T-helper 1 cell treated with Interleukin-12 subunit alpha and Interleukin-12 subunit beta and Interleukin-4 antibody, amounts not matched to agents 30 μg/mL and 1 μg/mL, for 36 hours (primary cell): ENCODE results near the gene HIKESHI.
A peak's percentile ranks its signal among the peaks of the same experiment; 100 is the strongest.
"Not testable (repeated sequence)": the region's sequence is repeated elsewhere in the genome, so short reads cannot be mapped to it uniquely, and the experiment has no call there.

Experiments
- H3K27ac Mint-ChIP-seq: one replicate; pipeline ENCODE4 v1.8.0; 2021; ENCODE audit warnings: mild to moderate bottlenecking, mixed read lengths
- H3K27me3 Mint-ChIP-seq: one replicate; pipeline ENCODE4 v1.8.0; 2021; ENCODE audit warnings: low read depth, mixed read lengths
- H3K36me3 Mint-ChIP-seq: one replicate; pipeline ENCODE4 v1.8.0; 2021; ENCODE audit warnings: low read depth, mixed read lengths
- H3K4me1 Mint-ChIP-seq: one replicate; pipeline ENCODE4 v1.8.0; 2021; ENCODE audit warnings: low read depth, mixed read lengths
- H3K4me3 Mint-ChIP-seq: one replicate; pipeline ENCODE4 v1.8.0; 2021; ENCODE audit warnings: mild to moderate bottlenecking, moderate library complexity, mixed read lengths
- H3K9me3 Mint-ChIP-seq: one replicate; pipeline ENCODE4 v1.8.0; 2021; ENCODE audit warnings: mixed read lengths

Gene HIKESHI

DNA sequence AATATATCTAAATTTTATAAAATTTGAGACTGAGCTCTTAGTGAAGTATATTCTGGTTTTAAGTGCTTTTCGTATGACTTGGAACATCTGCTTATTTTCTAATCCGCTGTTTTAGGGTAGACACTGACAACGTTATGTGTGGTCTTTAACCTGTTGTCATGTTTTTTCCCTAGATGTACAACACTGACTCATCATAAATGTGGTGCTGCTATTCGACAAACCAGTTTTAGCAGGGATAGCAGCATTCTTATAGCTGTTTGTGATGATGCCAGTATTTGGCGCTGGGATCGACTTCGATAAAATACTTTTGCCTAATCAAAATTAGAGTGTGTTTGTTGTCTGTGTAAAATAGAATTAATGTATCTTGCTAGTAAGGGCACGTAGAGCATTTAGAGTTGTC lies 23.8 kb upstream of the HIKESHI start:
- Mint-ChIP-seq H3K4me1 (peaks cover 47% of the 10 kb centered on the region), H3K27me3 (no peaks in the 10 kb centered on the region), H3K4me3 (no peak overlapping the region), H3K27ac (no peak overlapping the region), H3K9me3 (no peaks in the 10 kb centered on the region), H3K36me3 (peaks cover 66% of the 10 kb centered on the region)

DNA sequence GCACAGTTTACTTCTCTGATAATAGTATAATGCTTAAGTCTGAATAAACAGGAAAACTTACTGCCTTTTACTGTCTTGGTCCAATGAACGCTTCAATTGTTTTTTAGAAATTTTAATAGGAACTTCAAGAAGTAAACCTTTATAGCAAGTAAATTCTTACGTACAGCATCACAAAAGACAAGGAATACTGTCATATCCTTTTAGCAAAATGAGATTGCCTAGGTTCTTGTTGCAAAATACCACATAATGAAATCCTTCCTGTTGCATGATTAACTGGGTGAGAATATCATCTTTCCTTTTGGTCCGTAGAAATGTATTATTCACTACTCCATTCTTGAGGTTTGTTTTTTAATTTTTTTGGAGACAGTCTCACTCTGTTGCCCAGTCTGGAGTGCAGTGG lies 22.3 kb upstream of the HIKESHI start:
- no peaks in the 10 kb centered on the region for H3K27me3 Mint-ChIP-seq
- no peak overlapping the region for H3K4me3 Mint-ChIP-seq
- no peaks in the 10 kb centered on the region for H3K9me3 Mint-ChIP-seq
- H3K36me3 Mint-ChIP-seq = peaks cover 65% of the 10 kb centered on the region
- peaks cover 40% of the 10 kb centered on the region for H3K4me1 Mint-ChIP-seq
- H3K27ac Mint-ChIP-seq = no peak overlapping the region

DNA sequence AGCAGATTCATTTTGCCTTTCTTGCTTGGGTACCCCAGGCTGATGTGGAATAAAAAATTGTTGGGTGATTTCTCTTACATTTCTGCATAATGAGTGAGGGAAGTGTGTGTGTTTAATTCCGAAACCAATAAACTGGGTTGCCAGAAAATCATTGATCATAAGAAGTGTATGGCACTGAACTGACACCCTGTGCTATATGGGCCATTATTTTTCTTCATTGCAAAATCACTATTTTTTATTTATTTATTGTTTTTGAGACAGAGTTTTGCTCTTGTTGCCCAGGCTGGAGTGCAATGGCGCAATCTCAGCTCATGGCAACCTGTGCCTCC lies 14.6 kb upstream of the HIKESHI start:
- Mint-ChIP-seq H3K27ac (peak overlapping the region; percentile 76), H3K36me3 (peaks cover 26% of the 10 kb centered on the region), H3K4me3 (peak overlapping the region; percentile 68), H3K27me3 (peaks cover 3% of the 10 kb centered on the region), H3K4me1 (peaks cover 50% of the 10 kb centered on the region), H3K9me3 (no peaks in the 10 kb centered on the region)

DNA sequence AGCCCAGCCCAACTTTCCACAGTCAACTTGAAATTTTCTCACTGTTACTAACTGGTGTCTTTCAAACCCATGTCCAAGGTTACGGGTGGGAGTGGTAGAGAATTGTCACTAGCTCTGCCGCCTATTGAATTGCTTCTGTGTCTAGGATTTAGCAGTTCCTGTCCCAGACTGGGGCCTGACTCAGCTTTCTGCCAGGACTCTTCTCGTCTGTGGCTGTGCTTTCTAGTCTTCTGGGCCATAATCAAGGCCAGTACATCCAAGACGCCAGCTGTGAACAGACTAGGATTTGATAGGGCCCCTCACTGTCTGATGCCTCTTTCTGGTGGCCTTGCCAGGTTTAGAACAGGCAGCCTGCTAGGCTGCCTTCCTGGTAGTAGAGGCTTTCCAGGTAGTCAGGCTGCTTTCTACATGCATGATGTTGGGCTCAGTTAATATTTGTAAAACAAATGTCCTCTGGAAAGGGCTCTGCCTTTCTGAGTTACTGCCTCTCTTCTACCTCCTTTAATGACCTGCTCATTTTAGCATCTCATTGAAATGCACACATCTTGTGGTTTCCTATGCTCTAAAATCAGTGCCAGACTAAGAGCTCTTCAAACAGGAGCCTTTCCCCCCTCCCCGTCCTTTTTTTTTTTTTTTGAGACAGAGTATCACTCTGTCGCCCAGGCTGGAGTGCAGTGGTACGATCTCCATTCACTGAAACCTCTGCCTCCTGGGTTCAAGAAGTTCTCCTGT lies 13.1 kb upstream of the HIKESHI start:
- peak overlapping the region; percentile 21 for H3K4me3 Mint-ChIP-seq
- H3K27ac Mint-ChIP-seq = peak overlapping the region; percentile 31
- H3K9me3 Mint-ChIP-seq = no peaks in the 10 kb centered on the region
- H3K27me3 Mint-ChIP-seq = peaks cover 3% of the 10 kb centered on the region
- H3K36me3 Mint-ChIP-seq = peaks cover 22% of the 10 kb centered on the region
- H3K4me1 Mint-ChIP-seq = peaks cover 54% of the 10 kb centered on the region

DNA sequence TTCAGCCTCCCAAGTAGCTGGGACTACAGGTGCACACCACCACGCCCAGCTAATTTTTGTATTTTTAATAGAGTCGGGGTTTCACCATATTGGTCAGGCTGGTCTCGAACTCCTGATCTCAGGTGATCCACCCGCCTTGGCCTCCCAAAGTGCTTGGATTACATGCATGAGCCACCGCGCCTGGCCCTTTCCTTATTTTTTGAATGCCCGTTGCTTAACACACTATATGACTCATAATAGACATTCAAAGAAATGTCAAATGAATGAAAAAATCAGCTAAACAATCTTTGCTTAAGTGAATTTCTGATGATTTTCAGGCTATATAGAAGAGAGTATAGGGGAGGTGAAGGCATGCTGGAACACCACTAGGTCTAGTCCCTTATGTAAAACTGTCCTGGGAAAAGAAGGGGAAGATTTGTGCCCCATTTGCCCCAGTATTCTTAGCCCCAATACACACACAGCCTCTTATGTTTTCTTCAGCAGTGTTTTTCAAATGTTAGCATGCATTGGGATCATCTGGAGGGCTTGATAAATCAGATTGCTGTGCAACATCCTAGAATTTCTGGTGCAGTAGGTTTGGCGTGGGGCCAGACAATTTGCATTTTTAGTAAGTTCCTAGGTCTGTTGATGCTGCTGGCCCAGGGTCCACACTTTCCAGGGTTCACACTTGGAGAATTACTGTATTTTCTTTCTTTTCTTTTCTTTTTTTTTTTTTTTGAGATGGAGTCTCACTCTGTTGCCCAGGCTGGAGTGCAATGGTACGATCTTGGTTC lies 12.3 kb upstream of the HIKESHI start:
- H3K36me3 Mint-ChIP-seq = peaks cover 19% of the 10 kb centered on the region
- H3K9me3 Mint-ChIP-seq, H3K27me3 Mint-ChIP-seq, H3K27ac Mint-ChIP-seq, H3K4me3 Mint-ChIP-seq: not testable (repeated sequence)
- peaks cover 56% of the 10 kb centered on the region for H3K4me1 Mint-ChIP-seq

DNA sequence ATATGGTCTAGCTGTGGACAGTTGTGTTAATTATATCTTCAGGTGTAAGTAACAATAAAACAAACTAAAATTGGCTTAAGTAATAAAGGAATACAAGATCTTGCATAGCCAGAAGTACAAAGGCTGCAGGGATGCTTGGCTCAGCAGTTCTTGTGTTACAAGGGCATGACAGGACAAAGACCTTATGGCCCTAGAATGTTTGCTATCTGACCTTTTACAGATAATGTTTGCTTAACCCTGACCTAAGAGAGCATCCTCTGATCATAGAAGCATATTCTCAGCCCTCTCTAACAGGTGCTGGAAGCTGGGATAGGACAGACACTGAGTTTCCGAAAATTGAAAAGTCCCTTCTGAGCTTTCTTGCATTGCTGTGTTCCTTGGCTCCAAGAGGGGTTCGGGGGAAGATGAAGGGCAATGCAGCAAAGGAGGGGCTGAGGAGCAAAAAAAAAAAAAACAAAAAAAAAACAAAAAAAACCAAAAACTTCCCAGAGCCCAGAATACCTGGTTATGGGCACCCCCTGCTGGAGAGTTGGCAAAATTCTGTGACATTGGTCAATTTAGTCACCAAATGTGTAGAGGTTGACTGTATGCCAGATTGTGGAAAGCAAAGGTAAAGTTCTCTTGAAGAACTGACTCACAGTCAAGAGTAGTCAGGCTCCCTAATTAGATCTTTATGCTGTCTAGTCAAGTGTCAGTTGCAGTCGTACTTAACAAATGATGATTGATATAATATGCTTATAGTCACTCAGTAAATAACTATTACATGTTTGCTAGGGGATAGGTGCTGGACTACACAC lies 10.4 kb upstream of the HIKESHI start:
- H3K4me3 Mint-ChIP-seq = peak overlapping the region; percentile 17
- H3K4me1 Mint-ChIP-seq = peaks cover 49% of the 10 kb centered on the region
- no peaks in the 10 kb centered on the region for H3K9me3 Mint-ChIP-seq
- H3K27ac Mint-ChIP-seq = peak overlapping the region; percentile 62
- H3K36me3 Mint-ChIP-seq = peaks cover 19% of the 10 kb centered on the region
- H3K27me3 Mint-ChIP-seq = peaks cover 3% of the 10 kb centered on the region

GRCh38 chr11:86292912-86293616 lies 9.0 kb upstream of the HIKESHI start:
- peaks cover 2% of the 10 kb centered on the region for H3K9me3 Mint-ChIP-seq
- peak overlapping the region; percentile 71 for H3K27ac Mint-ChIP-seq
- peaks cover 17% of the 10 kb centered on the region for H3K36me3 Mint-ChIP-seq
- peaks cover 43% of the 10 kb centered on the region for H3K4me1 Mint-ChIP-seq
- peaks cover 3% of the 10 kb centered on the region for H3K27me3 Mint-ChIP-seq
- peak overlapping the region; percentile 19 for H3K4me3 Mint-ChIP-seq

- H3K36me3 Mint-ChIP-seq = peaks cover 13% of the 10 kb centered on the region
- no peak overlapping the region for H3K4me3 Mint-ChIP-seq
Observed at GRCh38 chr11:86294026-86294425, 8.0 kb upstream of the HIKESHI start.

DNA sequence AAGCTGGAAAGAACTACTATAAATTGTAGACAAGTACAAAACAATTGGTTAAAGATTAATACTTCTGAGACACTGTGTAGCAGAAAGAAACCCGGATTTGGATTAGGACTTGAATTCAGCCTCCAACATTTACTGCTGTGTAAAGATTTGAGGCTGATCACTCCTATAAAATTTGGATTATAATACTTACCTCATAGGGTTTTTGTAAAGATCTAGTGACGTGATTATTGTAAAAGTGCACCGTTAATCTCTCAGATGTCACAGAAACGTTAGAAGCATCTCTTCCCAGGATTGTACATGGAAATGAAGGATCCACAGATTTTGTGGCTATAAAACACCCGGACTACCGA lies 323 bp upstream of the HIKESHI start:
- Mint-ChIP-seq H3K4me3 (peak overlapping the region; percentile 100), H3K27me3 (peaks cover 9% of the 10 kb centered on the region), H3K4me1 (peaks cover 30% of the 10 kb centered on the region), H3K27ac (peak overlapping the region; percentile 97), H3K9me3 (peaks cover 4% of the 10 kb centered on the region), H3K36me3 (peaks cover 11% of the 10 kb centered on the region)

More at GRCh38 chr11:86294026-86294425, 8.0 kb upstream of the HIKESHI start:
- no peak overlapping the region for H3K27ac Mint-ChIP-seq
- H3K9me3 Mint-ChIP-seq = peaks cover 4% of the 10 kb centered on the region
- peaks cover 3% of the 10 kb centered on the region for H3K27me3 Mint-ChIP-seq
- peaks cover 35% of the 10 kb centered on the region for H3K4me1 Mint-ChIP-seq

- peaks cover 11% of the 10 kb centered on the region for H3K36me3 Mint-ChIP-seq
- H3K27ac Mint-ChIP-seq = peak overlapping the region; percentile 97
- H3K4me1 Mint-ChIP-seq = peaks cover 30% of the 10 kb centered on the region
- no peaks in the 10 kb centered on the region for H3K9me3 Mint-ChIP-seq
- H3K4me3 Mint-ChIP-seq = peak overlapping the region; percentile 100
- peaks cover 9% of the 10 kb centered on the region for H3K27me3 Mint-ChIP-seq
Observed at GRCh38 chr11:86303257-86303656, 1.2 kb downstream of the HIKESHI start.

DNA sequence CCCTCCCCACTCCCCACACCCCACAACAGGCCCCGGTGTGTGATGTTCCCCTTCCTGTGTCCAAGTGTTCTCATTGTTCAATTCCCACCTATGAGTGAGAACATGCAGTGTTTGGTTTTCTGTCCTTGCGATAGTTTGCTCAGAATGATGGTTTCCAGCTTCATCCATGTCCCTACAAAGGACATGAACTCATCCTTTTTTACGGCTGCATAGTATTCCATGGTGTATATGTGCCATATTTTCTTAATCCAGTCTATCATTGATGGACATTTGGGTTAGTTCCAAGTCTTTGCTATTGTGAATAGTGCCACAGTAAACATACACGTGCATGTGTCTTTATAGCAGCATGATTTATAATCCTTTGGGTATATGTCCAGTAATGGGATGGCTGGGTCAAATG lies 6.7 kb downstream of the HIKESHI start:
- peaks cover 27% of the 10 kb centered on the region for H3K4me1 Mint-ChIP-seq
- peaks cover 48% of the 10 kb centered on the region for H3K36me3 Mint-ChIP-seq
- H3K4me3 Mint-ChIP-seq, H3K9me3 Mint-ChIP-seq, H3K27ac Mint-ChIP-seq, H3K27me3 Mint-ChIP-seq: not testable (repeated sequence)

GRCh38 chr11:86313793-86314192 lies 11.8 kb downstream of the HIKESHI start:
- no peak overlapping the region for H3K27ac Mint-ChIP-seq
- peaks cover 15% of the 10 kb centered on the region for H3K4me1 Mint-ChIP-seq
- H3K36me3 Mint-ChIP-seq = peaks cover 55% of the 10 kb centered on the region
- H3K9me3 Mint-ChIP-seq = no peaks in the 10 kb centered on the region
- no peaks in the 10 kb centered on the region for H3K27me3 Mint-ChIP-seq
- no peak overlapping the region for H3K4me3 Mint-ChIP-seq

GRCh38 chr11:86314636-86315035 lies 12.6 kb downstream of the HIKESHI start:
- Mint-ChIP-seq H3K4me1 (peaks cover 11% of the 10 kb centered on the region), H3K36me3 (peaks cover 49% of the 10 kb centered on the region), H3K27me3 (no peaks in the 10 kb centered on the region)

DNA sequence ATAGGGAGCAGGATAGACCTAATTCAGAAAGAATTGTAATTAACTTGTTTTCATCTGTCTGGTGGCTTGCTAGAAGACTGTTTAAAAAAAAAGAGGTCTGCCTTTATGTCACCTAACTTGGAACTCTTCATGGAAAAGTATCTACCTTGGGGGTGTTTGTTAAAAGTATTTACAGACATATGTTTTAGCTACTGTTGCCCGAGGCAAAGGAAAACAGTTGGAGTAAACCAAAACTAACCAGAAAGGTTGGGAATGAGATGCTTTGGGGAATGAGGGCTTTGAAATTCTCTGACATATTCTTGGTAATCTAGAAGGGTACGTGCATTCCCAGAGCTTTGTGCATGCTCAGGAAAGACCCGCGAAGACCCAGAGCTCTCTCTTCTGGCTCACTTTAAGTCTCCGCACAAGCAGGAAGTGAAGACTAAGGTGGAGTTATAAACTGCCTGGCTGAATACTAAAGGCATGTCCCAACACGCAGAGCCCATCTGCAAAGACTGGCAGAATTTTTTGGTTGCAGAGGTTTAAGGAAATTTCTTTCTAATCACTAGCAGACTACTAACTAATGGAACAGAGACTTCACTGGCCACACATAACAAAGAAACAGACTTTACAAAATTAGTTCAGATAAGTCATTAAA lies 33.2 kb downstream of the HIKESHI start:
- H3K36me3 Mint-ChIP-seq = peaks cover 57% of the 10 kb centered on the region
- no peak overlapping the region for H3K27ac Mint-ChIP-seq
- no peaks in the 10 kb centered on the region for H3K27me3 Mint-ChIP-seq
- H3K4me1 Mint-ChIP-seq = peaks cover 3% of the 10 kb centered on the region
- no peak overlapping the region for H3K4me3 Mint-ChIP-seq
- no peaks in the 10 kb centered on the region for H3K9me3 Mint-ChIP-seq

More at GRCh38 chr11:86314636-86315035, 12.6 kb downstream of the HIKESHI start:
- Mint-ChIP-seq H3K27ac (no peak overlapping the region), H3K4me3 (no peak overlapping the region), H3K9me3 (no peaks in the 10 kb centered on the region)
